ENCODE measurements around the gene PAX7.

GRCh38 chr1:18714404-18715175 lies 83.9 kb downstream of the PAX7 start:
- TF ChIP-seq CTCF (IDR thresholded peaks at IDR 0.05) (no peak), POLR2A (IDR thresholded peaks at IDR 0.05) (no peak)

Data from uterus (tissue), 2 donors.